ENCODE data around the gene CDK17. TPM values are rescaled to one million over a fixed set of nuclear protein-coding genes. Genes with fewer than 3 reads are reported as not detected.

Gene CDK17
- total and polyA plus RNA-seq, 2 donors (not counting 1 experiment from before 2014, with no cell fraction given), result 50.0 to 109 TPM

GRCh38 chr12:96366381-96366654 is 33.9 kb downstream of the CDK17 start:
- peaks cover 2% of the 10 kb centered on the region for H4K20me1 ChIP-seq (ENCODE audit: control insufficient read depth, extremely low read depth, insufficient read depth, low read length)
- H3K36me3 ChIP-seq (ENCODE audit: control insufficient read depth, insufficient read depth, low read length), result no peaks in the 10 kb centered on the region
- no peak overlapping the region for H3K27ac ChIP-seq (ENCODE audit: insufficient read depth, low read length)
- H3K27me3 ChIP-seq (ENCODE audit: control insufficient read depth, insufficient read depth, low read length), result no peaks in the 10 kb centered on the region
- TF ChIP-seq EZH2 (IDR thresholded peaks at IDR 0.05; ENCODE audit: low read length, missing control alignments), result no peak
- TF ChIP-seq, protein P1, sequence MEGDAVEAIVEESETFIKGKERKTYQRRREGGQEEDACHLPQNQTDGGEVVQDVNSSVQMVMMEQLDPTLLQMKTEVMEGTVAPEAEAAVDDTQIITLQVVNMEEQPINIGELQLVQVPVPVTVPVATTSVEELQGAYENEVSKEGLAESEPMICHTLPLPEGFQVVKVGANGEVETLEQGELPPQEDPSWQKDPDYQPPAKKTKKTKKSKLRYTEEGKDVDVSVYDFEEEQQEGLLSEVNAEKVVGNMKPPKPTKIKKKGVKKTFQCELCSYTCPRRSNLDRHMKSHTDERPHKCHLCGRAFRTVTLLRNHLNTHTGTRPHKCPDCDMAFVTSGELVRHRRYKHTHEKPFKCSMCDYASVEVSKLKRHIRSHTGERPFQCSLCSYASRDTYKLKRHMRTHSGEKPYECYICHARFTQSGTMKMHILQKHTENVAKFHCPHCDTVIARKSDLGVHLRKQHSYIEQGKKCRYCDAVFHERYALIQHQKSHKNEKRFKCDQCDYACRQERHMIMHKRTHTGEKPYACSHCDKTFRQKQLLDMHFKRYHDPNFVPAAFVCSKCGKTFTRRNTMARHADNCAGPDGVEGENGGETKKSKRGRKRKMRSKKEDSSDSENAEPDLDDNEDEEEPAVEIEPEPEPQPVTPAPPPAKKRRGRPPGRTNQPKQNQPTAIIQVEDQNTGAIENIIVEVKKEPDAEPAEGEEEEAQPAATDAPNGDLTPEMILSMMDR (conservative IDR thresholded peaks at IDR 0.05 in 1 of 2, IDR thresholded peaks at IDR 0.05 in 1 of 2; ENCODE audit: low read depth in 1 of 2, low read length in 2 of 2), result no peak
- H3K79me2 ChIP-seq (ENCODE audit: control insufficient read depth, insufficient read depth, low read length), result peaks cover 90% of the 10 kb centered on the region
- H3K4me1 ChIP-seq (ENCODE audit: control insufficient read depth, extremely low read depth, insufficient read depth, low read length), result peaks cover 4% of the 10 kb centered on the region
- no peak for DNase-seq (ENCODE audit: low read depth in 2 of 2)
- H3K9me3 ChIP-seq (ENCODE audit: control insufficient read depth, insufficient read depth, low read depth, low read length), result no peaks in the 10 kb centered on the region
- H3K9ac ChIP-seq (ENCODE audit: insufficient read depth, low read length), result no peak overlapping the region
- no peak overlapping the region for H3K4me2 ChIP-seq (ENCODE audit: extremely low read depth, insufficient read depth, low read length)
- no peak overlapping the region for H3K4me3 ChIP-seq (replicated peaks in 1 of 4; ENCODE audit: control extremely low read depth in 1 of 4, insufficient read depth in 1 of 4, low read depth in 3 of 4, low read length in 4 of 4)
- H2AFZ ChIP-seq (ENCODE audit: low read length), result no peak overlapping the region

GRCh38 chr12:96365604-96366380 is 34.4 kb downstream of the CDK17 start:
- DNase-seq (ENCODE audit: low read depth in 2 of 2), result peak in 1 of 2 donors; percentile 58
- Histone ChIP-seq H4K20me1 (ENCODE audit: control insufficient read depth, extremely low read depth, insufficient read depth, low read length) (peaks cover 2% of the 10 kb centered on the region), H3K4me3 (replicated peaks in 1 of 4; ENCODE audit: control extremely low read depth in 1 of 4, insufficient read depth in 1 of 4, low read depth in 3 of 4, low read length in 4 of 4) (no peak overlapping the region)

DNA sequence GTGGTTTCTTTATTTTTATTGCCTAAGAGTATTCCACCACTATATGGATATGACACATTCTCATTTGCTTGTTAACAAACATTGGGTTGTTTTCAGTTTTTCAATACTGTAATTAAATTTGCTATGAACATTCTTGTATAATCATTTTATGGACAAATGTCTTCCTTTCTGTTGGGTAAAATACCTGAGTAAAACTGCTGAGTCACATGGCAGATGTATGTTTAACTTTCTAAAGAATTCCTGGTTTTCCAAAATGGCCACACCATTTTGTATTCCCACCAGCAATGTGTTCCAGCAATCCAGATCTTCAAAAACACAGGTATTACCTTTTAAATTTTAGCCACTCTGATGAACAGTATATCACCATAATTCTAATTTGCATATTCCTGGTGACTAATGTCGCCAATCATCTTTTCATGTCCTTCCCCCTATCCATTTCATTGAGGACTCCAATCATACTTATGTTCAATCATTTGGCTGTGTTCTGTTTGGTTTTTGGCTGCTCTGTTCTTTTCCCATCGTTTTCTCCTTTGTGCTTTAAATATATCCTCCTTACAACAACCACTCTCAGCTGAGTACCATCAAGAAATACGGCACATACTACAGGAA is 36.0 kb downstream of the CDK17 start:
- no peaks in the 10 kb centered on the region for H3K9me3 ChIP-seq (ENCODE audit: control insufficient read depth, insufficient read depth, low read depth, low read length)
- H4K20me1 ChIP-seq (ENCODE audit: control insufficient read depth, extremely low read depth, insufficient read depth, low read length), result peaks cover 2% of the 10 kb centered on the region
- no peak overlapping the region for H3K27ac ChIP-seq (ENCODE audit: insufficient read depth, low read length)
- H2AFZ ChIP-seq (ENCODE audit: low read length), result no peak overlapping the region
- no peak overlapping the region for H3K4me3 ChIP-seq (replicated peaks in 1 of 4; ENCODE audit: control extremely low read depth in 1 of 4, insufficient read depth in 1 of 4, low read depth in 3 of 4, low read length in 4 of 4)
- no peak overlapping the region for H3K4me2 ChIP-seq (ENCODE audit: extremely low read depth, insufficient read depth, low read length)
- peaks cover 91% of the 10 kb centered on the region for H3K79me2 ChIP-seq (ENCODE audit: control insufficient read depth, insufficient read depth, low read length)
- no peak for TF ChIP-seq EZH2 (IDR thresholded peaks at IDR 0.05; ENCODE audit: low read length, missing control alignments)
- TF ChIP-seq, protein P1 (conservative IDR thresholded peaks at IDR 0.05 in 1 of 2, IDR thresholded peaks at IDR 0.05 in 1 of 2; ENCODE audit: low read depth in 1 of 2, low read length in 2 of 2), result no peak
- peaks cover 4% of the 10 kb centered on the region for H3K4me1 ChIP-seq (ENCODE audit: control insufficient read depth, extremely low read depth, insufficient read depth, low read length)
- H3K36me3 ChIP-seq (ENCODE audit: control insufficient read depth, insufficient read depth, low read length), result no peaks in the 10 kb centered on the region
- DNase-seq (ENCODE audit: low read depth in 2 of 2), result no peak
- no peak overlapping the region for H3K9ac ChIP-seq (ENCODE audit: insufficient read depth, low read length)
- H3K27me3 ChIP-seq (ENCODE audit: control insufficient read depth, insufficient read depth, low read length), result no peaks in the 10 kb centered on the region

More at GRCh38 chr12:96365604-96366380, 34.4 kb downstream of the CDK17 start:
- no peak for TF ChIP-seq EZH2 (IDR thresholded peaks at IDR 0.05; ENCODE audit: low read length, missing control alignments)
- TF ChIP-seq, protein P1 (conservative IDR thresholded peaks at IDR 0.05 in 1 of 2, IDR thresholded peaks at IDR 0.05 in 1 of 2; ENCODE audit: low read depth in 1 of 2, low read length in 2 of 2), result no peak
- Histone ChIP-seq H3K4me2 (ENCODE audit: extremely low read depth, insufficient read depth, low read length) (no peak overlapping the region), H3K27me3 (ENCODE audit: control insufficient read depth, insufficient read depth, low read length) (no peaks in the 10 kb centered on the region), H3K9ac (ENCODE audit: insufficient read depth, low read length) (no peak overlapping the region), H3K27ac (ENCODE audit: insufficient read depth, low read length) (no peak overlapping the region), H3K36me3 (ENCODE audit: control insufficient read depth, insufficient read depth, low read length) (no peaks in the 10 kb centered on the region), H3K9me3 (ENCODE audit: control insufficient read depth, insufficient read depth, low read depth, low read length) (no peaks in the 10 kb centered on the region), H3K79me2 (ENCODE audit: control insufficient read depth, insufficient read depth, low read length) (peaks cover 90% of the 10 kb centered on the region), H3K4me1 (ENCODE audit: control insufficient read depth, extremely low read depth, insufficient read depth, low read length) (peaks cover 4% of the 10 kb centered on the region), H2AFZ (ENCODE audit: low read length) (no peak overlapping the region)

Data from fibroblast of lung (primary cell).